Measurements from ENCODE around the gene JARID2. TPM values are rescaled to one million over a fixed set of nuclear protein-coding genes. Genes with fewer than 3 reads are reported as not detected.

Gene JARID2
- total RNA-seq, 1 donor from 2014 or later, result 5.0 TPM

GRCh38 chr6:15299430-15300131 is 53.7 kb downstream of the JARID2 start:
- intact Hi-C loops (cut with DNase I), result no loop called here
- Histone ChIP-seq H3K27ac (no peak overlapping the region), H3K9me3 (no peaks in the 10 kb centered on the region), H3K36me3 (no peaks in the 10 kb centered on the region), H3K4me1 (peaks cover 0 to 7% of the 10 kb centered on the region in 2 donors), H3K4me3 (no peak overlapping the region), H3K27me3 (no peaks in the 10 kb centered on the region)
- TF ChIP-seq, protein P1, sequence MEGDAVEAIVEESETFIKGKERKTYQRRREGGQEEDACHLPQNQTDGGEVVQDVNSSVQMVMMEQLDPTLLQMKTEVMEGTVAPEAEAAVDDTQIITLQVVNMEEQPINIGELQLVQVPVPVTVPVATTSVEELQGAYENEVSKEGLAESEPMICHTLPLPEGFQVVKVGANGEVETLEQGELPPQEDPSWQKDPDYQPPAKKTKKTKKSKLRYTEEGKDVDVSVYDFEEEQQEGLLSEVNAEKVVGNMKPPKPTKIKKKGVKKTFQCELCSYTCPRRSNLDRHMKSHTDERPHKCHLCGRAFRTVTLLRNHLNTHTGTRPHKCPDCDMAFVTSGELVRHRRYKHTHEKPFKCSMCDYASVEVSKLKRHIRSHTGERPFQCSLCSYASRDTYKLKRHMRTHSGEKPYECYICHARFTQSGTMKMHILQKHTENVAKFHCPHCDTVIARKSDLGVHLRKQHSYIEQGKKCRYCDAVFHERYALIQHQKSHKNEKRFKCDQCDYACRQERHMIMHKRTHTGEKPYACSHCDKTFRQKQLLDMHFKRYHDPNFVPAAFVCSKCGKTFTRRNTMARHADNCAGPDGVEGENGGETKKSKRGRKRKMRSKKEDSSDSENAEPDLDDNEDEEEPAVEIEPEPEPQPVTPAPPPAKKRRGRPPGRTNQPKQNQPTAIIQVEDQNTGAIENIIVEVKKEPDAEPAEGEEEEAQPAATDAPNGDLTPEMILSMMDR (IDR thresholded peaks at IDR 0.05), result no peak
- DNase-seq (ENCODE audit: low spot score in 2 of 2), result no peak

GRCh38 chr6:15301179-15302006 is 55.5 kb downstream of the JARID2 start:
- Histone ChIP-seq H3K27me3 (no peaks in the 10 kb centered on the region), H3K9me3 (no peaks in the 10 kb centered on the region), H3K27ac (no peak overlapping the region), H3K4me1 (peaks cover 0 to 5% of the 10 kb centered on the region in 2 donors), H3K36me3 (no peaks in the 10 kb centered on the region), H3K4me3 (no peak overlapping the region)
- intact Hi-C loops (cut with DNase I), result no loop called here
- no peak for DNase-seq (ENCODE audit: low spot score in 2 of 2)
- TF ChIP-seq, protein P1 (IDR thresholded peaks at IDR 0.05), result no peak

DNA sequence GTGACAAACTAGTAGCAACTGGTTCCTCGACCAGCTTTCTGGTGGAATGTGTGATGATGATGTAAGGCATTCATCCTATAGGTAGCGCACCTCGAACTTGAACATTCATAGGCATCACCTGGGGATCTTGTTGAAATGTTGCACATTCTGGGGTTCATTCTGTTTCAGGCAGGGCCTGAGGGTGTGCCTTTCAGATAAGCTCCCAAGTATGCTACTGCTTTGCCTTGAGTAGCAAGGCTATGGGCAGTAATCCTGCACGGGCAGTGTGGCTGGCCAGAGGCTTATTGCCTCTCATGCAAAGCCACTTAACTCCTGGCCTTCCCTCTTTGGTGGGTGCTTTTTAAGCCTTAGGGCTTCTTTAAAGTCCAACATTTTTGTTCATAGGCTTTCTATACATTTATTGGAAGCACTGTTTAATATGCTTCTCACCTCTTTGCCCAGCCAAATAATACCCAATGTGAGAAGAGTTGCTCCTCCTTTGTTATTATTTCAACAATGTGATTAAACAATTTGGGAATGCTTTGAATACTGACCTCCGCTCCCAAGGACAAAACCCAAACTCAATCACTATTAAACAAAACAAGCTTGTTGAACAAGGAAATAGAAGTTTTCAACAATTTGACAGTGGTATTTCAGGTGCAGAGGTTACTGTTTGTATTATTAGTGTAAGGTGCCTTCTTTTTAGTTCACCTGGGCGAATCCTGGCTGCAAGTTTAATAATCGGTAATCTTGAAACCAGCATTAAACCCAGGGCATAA is 57.5 kb downstream of the JARID2 start:
- Histone ChIP-seq H3K36me3 (no peaks in the 10 kb centered on the region), H3K4me1 (peaks cover 0 to 6% of the 10 kb centered on the region in 2 donors), H3K4me3 (no peak overlapping the region), H3K27me3 (no peaks in the 10 kb centered on the region), H3K27ac (no peak overlapping the region), H3K9me3 (no peaks in the 10 kb centered on the region)
- intact Hi-C loops (cut with DNase I), result no loop called here
- no peak for DNase-seq (ENCODE audit: low spot score in 2 of 2)
- TF ChIP-seq, protein P1 (IDR thresholded peaks at IDR 0.05), result no peak

GRCh38 chr6:15303920-15304291 is 58.0 kb downstream of the JARID2 start:
- H3K4me3 ChIP-seq, result no peak overlapping the region
- no peaks in the 10 kb centered on the region for H3K9me3 ChIP-seq
- H3K36me3 ChIP-seq, result no peaks in the 10 kb centered on the region
- H3K27me3 ChIP-seq, result no peaks in the 10 kb centered on the region
- no peak for DNase-seq (ENCODE audit: low spot score in 2 of 2)
- intact Hi-C loops (cut with DNase I), result no loop called here
- no peak overlapping the region for H3K27ac ChIP-seq
- TF ChIP-seq, protein P1 (IDR thresholded peaks at IDR 0.05), result no peak
- H3K4me1 ChIP-seq, result peaks cover 0 to 4% of the 10 kb centered on the region in 2 donors

DNA sequence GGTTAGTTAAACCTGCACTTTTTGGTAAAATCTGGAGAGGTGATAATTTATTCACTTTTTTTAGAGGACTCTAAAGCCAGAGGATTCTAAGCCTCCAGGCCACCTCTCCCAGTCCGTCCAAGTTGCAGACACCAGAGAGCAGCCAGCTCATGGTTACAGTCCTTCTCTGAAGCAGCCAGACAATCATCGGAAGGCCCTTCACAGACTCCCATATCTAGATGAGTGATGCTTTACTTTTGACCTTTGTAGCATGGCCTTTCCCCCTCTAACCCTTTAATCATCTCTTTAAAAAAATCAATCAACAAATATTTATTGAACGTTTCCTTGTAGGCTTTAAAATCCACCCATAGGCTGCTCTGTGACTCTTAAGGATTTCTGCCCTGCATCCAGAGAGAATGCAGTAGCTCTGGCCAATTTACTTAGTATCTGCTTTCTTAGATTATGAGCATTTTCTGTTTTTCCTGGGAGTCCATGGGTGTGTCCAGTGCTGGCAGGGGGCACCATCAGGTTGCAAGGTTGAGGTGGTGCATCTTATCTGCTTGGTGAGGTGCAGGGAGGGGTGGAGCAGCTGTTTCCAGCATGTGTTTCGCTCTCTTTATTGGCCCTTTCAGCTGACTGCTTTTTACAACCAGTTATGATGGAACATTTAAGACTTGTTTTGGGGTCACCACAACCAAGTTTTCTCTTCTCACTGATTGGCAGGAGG is 58.6 kb downstream of the JARID2 start:
- TF ChIP-seq, protein P1 (IDR thresholded peaks at IDR 0.05), result no peak
- DNase-seq (ENCODE audit: low spot score in 2 of 2), result no peak
- intact Hi-C loops (cut with DNase I), result no loop called here
- Histone ChIP-seq H3K36me3 (no peaks in the 10 kb centered on the region), H3K4me1 (peaks cover 0 to 4% of the 10 kb centered on the region in 2 donors), H3K27ac (no peak overlapping the region), H3K27me3 (no peaks in the 10 kb centered on the region), H3K9me3 (no peaks in the 10 kb centered on the region), H3K4me3 (no peak overlapping the region)

Data from ascending aorta (tissue), 2 donors.